GM21515 (cell line): ENCODE measurements around the gene NRG2.

Source experiments
- ATAC-seq: cut with Tn5 transposase; IDR thresholded peaks from one replicate; pipeline ENCODE4 v1.9.1; 2021; ENCODE audit not compliant: unreplicated experiment

Gene NRG2

GRCh38 chr5:139975306-139975705 lies 67.8 kb downstream of the NRG2 start:
- no peak for ATAC-seq

- ATAC-seq = no peak
These were observed 68.4 kb downstream of the NRG2 start for GRCh38 chr5:139974661-139975060.

- ATAC-seq = no peak
These were observed 71.8 kb downstream of the NRG2 start for GRCh38 chr5:139971202-139971725.

GRCh38 chr5:139969318-139969717 lies 73.8 kb downstream of the NRG2 start:
- ATAC-seq = no peak

- ATAC-seq = peak; percentile 95
These were observed 74.4 kb downstream of the NRG2 start for GRCh38 chr5:139968547-139969261.

- ATAC-seq = no peak
These were observed 75.7 kb downstream of the NRG2 start for GRCh38 chr5:139967353-139967752.

- ATAC-seq = no peak
These were observed 76.2 kb downstream of the NRG2 start for GRCh38 chr5:139966856-139967255.

- ATAC-seq = no peak
These were observed 78.0 kb downstream of the NRG2 start for GRCh38 chr5:139964994-139965565.

GRCh38 chr5:139964266-139964993 lies 78.7 kb downstream of the NRG2 start:
- ATAC-seq = no peak

- ATAC-seq = no peak
These were observed 80.7 kb downstream of the NRG2 start for GRCh38 chr5:139962445-139962844.

- no peak for ATAC-seq
These were observed 81.5 kb downstream of the NRG2 start for GRCh38 chr5:139961435-139962157.

- ATAC-seq = no peak
These were observed 82.2 kb downstream of the NRG2 start for GRCh38 chr5:139960723-139961383.

- ATAC-seq = no peak
These were observed 84.5 kb downstream of the NRG2 start for GRCh38 chr5:139958432-139959148.

GRCh38 chr5:139956342-139956741 lies 86.8 kb downstream of the NRG2 start:
- no peak for ATAC-seq

- no peak for ATAC-seq
These were observed 87.4 kb downstream of the NRG2 start for GRCh38 chr5:139955616-139956273.

GRCh38 chr5:139955053-139955605 lies 88.0 kb downstream of the NRG2 start:
- ATAC-seq = no peak

- no peak for ATAC-seq
These were observed 88.6 kb downstream of the NRG2 start for GRCh38 chr5:139954462-139954861.

GRCh38 chr5:139954022-139954421 lies 89.1 kb downstream of the NRG2 start:
- ATAC-seq = no peak

- ATAC-seq = no peak
These were observed 90.5 kb downstream of the NRG2 start for GRCh38 chr5:139952574-139952973.
